ENCODE measurements around the gene DUSP6.
A peak's percentile ranks its signal among the peaks of the same experiment; 100 is the strongest.

DUSP6 gene

DNA sequence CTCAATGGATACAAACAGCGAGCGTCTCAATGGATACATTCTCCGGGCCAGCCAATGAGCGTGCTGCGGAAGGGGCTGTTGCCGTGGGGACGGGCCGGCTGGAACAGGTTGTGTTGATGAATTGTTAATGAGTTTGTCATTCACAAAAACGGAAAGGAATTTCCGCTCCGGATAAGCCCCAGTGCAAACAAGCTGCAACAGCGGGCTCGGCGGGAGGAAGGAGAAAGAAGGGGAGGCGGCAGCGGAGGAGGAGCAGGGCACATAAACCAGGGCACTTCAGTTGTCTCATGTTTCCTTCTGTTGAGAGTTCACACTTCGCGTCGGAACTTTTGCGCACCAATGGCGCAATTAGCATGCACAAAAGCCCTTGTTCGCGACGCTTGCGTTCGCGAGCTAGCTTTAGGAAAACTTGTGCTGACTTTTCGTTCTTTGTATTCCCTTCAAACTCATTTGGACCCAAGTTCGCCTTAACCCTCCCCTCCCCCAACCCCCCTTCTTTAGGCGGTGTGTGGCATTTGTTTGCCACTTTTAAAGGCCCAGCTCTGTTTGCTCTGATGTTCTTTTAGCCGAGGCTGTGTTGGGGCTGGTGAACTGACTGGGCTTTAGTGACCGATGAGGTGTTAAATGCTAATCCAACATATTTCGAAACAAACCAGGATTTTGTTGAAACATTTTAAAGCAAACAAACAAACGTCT, at the start of gene DUSP6:
Gene DUSP6 (minus strand): TSS at position 10 of the 696 bp plus-strand sequence. CDS start 462 bp downstream, outside the sequence.
- DNase-seq: peak; percentile 90

GRCh38 chr12:89401433-89402058, 49.2 kb upstream of the DUSP6 start:
- DNase-seq: no peak

GRCh38 chr12:89400415-89400814, 48.1 kb upstream of the DUSP6 start:
- no peak for DNase-seq

DNA sequence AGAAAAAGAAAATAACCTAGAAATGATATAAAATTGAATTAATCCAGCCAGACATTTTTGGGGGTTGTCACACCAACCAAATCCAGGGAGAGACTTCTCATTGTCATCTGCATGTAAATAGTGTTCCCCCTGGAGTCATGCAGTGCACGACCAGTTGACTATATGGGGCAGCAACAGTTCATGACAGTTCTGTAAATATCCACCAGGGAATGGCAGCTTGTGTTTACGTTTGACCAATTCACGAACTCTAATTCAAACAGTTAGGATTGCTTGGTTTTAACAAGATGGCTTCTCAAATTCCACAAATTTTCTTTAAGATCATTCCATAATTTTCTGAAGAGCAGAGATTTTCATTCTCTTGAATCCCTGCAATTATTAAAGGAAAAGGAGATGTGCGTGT, 43.4 kb upstream of the DUSP6 start:
- DNase-seq: no peak

GRCh38 chr12:89393551-89394121, 41.3 kb upstream of the DUSP6 start:
- no peak for DNase-seq

DNA sequence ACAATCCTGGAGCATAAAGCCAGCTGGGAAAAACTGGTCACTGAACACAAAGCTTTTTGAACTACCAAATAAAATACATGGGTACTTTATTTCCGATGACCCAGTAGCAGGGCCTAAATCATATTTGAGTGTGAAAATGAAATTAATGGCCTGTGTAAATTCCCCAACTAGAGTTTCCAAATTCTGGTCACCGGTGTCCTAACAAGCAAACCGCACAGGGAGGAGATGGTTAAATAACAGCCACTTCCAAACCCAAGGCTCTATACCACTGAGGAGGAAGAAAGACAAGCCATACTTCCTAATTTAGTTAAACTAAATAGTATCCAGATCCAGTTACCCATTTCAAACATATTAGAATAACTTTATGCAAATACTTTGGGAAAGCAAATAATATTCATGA, 40.1 kb upstream of the DUSP6 start:
- no peak for DNase-seq

DNA sequence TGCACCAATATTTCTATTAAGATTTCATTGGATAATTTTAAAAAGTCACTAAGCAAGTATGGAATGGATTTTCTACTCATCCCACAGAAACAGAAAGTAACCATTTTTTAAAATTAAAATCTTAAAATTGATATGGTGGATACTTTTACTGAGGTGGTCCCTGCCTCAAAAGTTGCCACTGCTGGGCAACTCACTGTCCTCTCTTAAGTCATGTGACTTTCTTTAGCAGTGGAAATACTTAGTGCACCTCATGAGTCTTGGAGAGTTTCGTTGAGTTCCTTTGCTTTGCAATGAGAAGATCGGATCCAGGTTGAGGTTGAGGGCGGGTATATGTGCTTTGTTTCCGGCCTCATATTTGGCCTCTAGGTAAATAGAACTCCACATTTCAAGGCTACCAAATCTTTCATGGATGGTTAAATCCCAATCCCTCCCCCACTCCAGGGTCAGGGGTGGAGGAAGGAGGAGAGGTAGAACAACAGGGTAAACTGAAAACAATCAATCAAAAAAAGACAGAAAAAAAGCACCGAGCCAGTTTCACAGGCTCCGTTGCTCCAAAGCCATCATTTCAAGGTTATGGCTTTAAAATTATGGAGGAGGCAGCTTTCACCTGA, 39.5 kb upstream of the DUSP6 start:
- DNase-seq: no peak

DNA sequence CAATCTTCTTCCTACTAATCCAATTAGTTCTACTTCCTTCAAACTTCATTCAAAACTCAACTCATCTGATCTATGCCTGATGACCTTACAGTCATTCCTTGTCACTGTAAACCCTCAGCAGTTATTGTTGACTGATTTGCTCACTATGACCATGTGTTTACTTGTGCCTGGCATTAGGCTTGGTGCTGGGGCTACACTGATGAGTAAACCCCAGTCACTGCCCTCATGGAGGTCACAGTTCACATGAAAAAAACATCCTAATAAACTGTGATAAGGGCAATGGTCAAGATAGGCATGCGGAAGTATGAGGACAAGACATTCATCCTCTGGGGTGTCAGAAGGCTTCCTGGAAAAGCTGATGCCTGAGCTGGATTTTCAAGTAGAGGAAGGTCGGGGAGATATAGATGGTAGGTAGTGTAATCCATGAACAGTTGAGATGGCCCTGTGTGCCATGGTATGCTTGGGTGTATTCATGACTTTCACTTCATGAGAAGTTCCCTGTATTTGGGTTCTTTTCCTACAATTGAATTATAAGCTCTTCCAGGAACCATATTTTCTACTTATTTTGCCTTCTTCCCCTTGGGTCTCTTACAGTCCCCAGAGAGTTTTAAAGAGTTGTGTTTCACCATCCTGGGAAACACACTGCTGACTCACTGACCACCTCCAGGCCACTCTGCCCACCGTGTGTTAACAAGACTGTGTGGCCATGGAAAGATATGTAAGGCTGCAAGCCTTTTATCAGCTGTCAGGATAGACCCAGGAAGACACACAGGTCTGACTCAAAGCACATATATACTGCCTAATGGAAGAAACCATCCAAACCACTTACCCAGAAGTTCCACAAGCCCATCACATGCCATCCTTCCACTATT, 38.7 kb upstream of the DUSP6 start:
- DNase-seq: no peak

GRCh38 chr12:89389755-89390661, 37.7 kb upstream of the DUSP6 start:
- DNase-seq: no peak

DNA sequence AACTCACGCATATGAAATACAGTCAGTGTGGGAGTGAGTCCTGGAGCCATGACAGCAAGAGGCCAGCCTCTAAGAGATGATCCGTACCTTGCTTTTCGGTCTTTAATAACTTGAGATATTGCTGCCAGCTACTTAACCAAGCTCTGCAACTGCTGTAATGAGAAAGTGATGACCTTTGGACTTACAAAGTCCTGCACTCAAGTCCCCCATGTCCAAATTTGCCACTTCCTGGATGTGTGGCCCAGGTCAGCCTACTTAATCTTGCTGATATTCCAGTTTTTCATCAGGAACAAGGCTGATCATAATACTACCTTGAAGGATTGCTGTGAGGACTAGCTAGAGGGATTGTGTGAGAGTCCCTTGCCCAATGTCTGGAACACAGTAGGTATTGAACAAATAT, 33.8 kb upstream of the DUSP6 start:
- DNase-seq: no peak

- DNase-seq: no peak
These were observed 32.5 kb upstream of the DUSP6 start for GRCh38 chr12:89384807-89385206.

DNA sequence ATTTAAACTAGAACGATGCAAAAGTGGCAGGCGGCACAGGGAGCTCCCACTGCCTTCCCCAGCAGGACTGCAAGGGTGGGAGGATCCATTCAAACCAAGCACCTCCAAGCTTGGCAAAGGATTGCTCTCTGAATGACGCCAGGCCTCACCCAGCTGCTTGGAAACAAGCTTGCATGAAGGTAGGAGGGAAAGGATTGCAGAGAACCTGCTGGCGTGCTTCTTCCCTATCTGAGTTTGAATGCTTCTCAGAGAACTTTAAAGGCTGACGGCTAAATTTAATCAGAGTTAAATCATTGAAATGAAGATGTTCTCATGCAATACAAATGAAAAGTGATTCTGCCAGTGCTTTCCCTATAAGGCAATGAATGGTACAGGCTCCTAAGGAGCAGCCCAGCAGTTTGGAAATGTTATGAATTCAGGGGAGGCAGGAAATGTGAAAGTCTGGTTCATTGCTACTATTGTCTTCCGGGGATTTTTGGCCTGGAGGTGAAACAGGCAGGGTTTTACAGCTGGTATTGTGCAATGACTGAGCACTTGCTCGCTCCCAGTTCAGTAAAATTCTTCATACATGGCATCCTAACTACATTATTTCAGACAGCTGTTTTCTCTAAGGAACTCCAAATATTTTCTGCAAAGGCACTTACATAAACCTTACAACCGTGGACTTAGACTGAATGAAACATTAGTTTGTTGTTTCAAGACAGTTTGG, 31.9 kb upstream of the DUSP6 start:
- no peak for DNase-seq

DNA sequence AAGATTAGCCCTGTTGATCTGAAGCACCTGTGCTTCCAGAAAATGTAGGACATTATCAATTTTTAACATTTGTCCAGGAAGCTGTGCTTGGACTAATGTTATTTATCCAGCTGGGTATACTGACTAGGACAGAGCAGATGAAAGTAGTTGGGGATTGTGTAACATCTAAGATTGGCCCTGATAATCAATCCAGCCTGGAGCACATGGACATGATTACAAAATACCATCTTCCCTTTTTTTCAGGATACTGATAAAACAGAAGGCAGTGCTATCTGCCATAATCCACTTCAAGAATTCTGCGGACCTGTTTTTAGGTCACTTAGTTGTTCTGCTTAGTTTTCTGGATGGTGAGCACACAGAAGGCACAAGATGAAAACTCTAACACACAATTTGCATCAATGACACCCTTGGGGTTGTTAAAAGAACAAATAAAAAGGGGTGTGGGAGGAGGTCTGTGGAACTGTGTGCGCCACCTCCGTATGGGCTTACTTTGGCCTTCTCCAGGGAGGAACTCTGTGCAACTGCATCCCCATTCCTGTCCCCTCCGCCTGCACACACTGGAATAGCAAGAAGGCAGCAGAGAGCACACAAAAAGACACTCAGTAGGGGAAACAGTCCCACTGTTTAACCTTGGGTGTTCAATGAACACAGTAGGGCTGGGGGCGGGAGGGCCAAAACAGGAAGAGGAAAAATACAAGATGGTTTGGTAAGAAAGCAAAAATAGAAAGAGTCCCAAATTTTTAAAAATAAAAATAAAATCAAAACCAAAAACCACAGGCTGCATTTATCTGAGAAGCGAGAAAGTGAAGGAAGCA, 31.1 kb upstream of the DUSP6 start:
- DNase-seq: no peak

DNA sequence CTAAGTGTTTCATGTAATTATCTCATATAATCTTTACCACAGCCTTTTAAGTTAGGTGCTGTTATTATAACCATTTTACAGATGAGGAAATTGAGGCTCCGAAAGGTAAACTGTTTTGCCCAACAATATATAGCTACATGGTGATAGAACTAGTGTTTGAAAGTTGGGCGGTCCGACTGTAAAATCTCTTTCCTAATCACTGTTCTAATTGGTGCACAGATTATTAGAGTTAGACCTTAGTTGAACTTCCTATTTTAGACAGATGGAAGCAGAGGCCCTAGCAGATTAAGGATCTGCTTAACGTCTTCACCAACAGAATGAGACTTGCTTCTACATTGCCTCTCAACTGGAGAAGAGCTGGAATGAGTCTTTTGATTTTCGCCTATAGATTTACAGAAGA, 30.0 kb upstream of the DUSP6 start:
- DNase-seq: no peak

GRCh38 chr12:89379839-89380467, 27.7 kb upstream of the DUSP6 start:
- no peak for DNase-seq

- DNase-seq: no peak
These were observed 27.0 kb upstream of the DUSP6 start for GRCh38 chr12:89379148-89379838.

- DNase-seq: no peak
These were observed 24.5 kb upstream of the DUSP6 start for GRCh38 chr12:89376844-89377243.

GRCh38 chr12:89376202-89376529, 23.9 kb upstream of the DUSP6 start:
- no peak for DNase-seq
